Subcutaneous abdominal adipose tissue (tissue), 5 donors: ENCODE data around the gene STOML3.
A peak's percentile ranks its signal among the peaks of the same experiment; 100 is the strongest.

Experiments used
- H3K27ac ChIP-seq: one replicate; pipeline ENCODE4 v1.7.0; 2013; ENCODE audit warnings: low read depth, mild to moderate bottlenecking, inconsistent platforms, low read length, moderate library complexity
- H3K27me3 ChIP-seq, 5 donors: one replicate each; pipeline ENCODE4 v1.7.0; 2013; ENCODE audit warnings: low read length in 5 of 5, inconsistent platforms in 1 of 5; ENCODE audit not compliant: control insufficient read depth in 5 of 5, insufficient read depth in 4 of 5
- H3K36me3 ChIP-seq, 5 donors: one replicate each; pipeline ENCODE4 v1.7.0; 2013; ENCODE audit warnings: low read length in 5 of 5; ENCODE audit not compliant: control insufficient read depth in 5 of 5, insufficient read depth in 5 of 5
- H3K4me1 ChIP-seq, 5 donors: one replicate each; pipeline ENCODE4 v1.7.0; 2013; ENCODE audit warnings: low read length in 5 of 5, mild to moderate bottlenecking in 3 of 5, moderate library complexity in 1 of 5; ENCODE audit not compliant: control insufficient read depth in 5 of 5, insufficient read depth in 5 of 5
- H3K4me3 ChIP-seq, 5 donors: one replicate each; pipeline ENCODE4 v1.7.0; 2013; ENCODE audit warnings: low read length in 5 of 5, low read depth in 1 of 5
- H3K9ac ChIP-seq, 5 donors: one replicate each; pipeline ENCODE4 v1.7.0; 2013; ENCODE audit warnings: low read length in 5 of 5, mild to moderate bottlenecking in 4 of 5, moderate library complexity in 3 of 5
- H3K9me3 ChIP-seq, 5 donors: one replicate each; pipeline ENCODE4 v1.7.0; 2013; ENCODE audit warnings: low read length in 5 of 5; ENCODE audit not compliant: control insufficient read depth in 5 of 5
- donor health status: healthy.
- donor health status: healthy.
- donor health status: healthy.
- donor health status: healthy.
- donor health status: healthy.

The STOML3 gene

GRCh38 chr13:39034085-39034484, 43.5 kb upstream of the STOML3 start:
- H3K4me3 ChIP-seq, result no peak overlapping the region
- H3K9me3 ChIP-seq, result no peaks in the 10 kb centered on the region
- H3K27me3 ChIP-seq, result peaks cover 0 to 2% (median 0%) of the 10 kb centered on the region in 5 donors
- peaks cover 0 to 4% (median 2%) of the 10 kb centered on the region in 5 donors for H3K36me3 ChIP-seq
- no peak overlapping the region for H3K27ac ChIP-seq
- H3K4me1 ChIP-seq, result peaks cover 6 to 36% (median 34%) of the 10 kb centered on the region in 5 donors
- peak overlapping the region in 1 of 5 donors; percentile 39 for H3K9ac ChIP-seq

DNA sequence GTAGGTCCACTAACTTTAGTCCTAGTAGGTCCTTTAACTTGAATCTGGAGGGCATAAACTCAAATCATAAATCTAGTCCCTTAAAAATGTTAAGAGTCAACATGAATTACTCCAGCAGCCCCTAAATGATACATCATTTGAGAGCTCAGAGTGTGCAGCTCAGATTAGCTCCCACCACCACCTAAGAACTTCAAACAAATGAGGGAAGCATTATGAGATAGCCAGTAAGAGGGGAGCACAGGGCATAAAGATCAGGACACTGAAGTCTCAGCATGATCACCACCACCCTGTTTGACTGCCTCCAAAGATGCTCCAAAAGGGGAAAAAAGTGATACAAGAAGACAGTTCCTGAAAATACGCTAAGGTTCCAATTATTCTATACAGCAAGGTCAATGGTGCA, 41.5 kb upstream of the STOML3 start:
- peaks cover 2 to 27% (median 26%) of the 10 kb centered on the region in 5 donors for H3K4me1 ChIP-seq
- no peak overlapping the region for H3K4me3 ChIP-seq
- no peaks in the 10 kb centered on the region for H3K27me3 ChIP-seq
- H3K9me3 ChIP-seq, result no peaks in the 10 kb centered on the region
- peaks cover 8 to 19% (median 10%) of the 10 kb centered on the region in 5 donors for H3K36me3 ChIP-seq
- no peak overlapping the region for H3K9ac ChIP-seq
- H3K27ac ChIP-seq, result no peak overlapping the region

GRCh38 chr13:39025433-39025839, 34.8 kb upstream of the STOML3 start:
- Histone ChIP-seq H3K4me1 (no peaks in the 10 kb centered on the region), H3K9me3 (no peaks in the 10 kb centered on the region), H3K4me3 (no peak overlapping the region), H3K36me3 (peaks cover 57 to 79% (median 74%) of the 10 kb centered on the region in 5 donors), H3K27me3 (no peaks in the 10 kb centered on the region), H3K9ac (no peak overlapping the region), H3K27ac (no peak overlapping the region)

DNA sequence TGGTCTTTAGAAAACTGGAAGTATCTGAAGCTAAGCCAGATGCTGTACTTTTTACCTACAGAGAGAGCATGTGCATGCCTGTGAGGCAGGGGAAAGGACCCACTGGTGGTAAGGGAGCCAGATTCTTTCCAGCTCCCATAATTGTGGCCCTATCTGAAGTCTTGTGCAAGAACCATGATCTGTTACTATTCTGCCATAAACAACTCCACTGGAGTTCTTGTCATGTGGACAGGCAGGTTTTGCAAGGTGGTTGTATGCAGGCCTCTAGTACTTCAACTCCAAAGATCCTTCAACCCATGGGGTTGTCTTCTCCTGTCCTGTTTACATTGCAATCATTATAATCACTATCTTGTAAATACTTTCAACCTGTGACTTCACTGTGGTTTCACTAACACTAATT, 33.1 kb upstream of the STOML3 start:
- Histone ChIP-seq H3K27ac (no peak overlapping the region), H3K4me3 (no peak overlapping the region), H3K4me1 (no peaks in the 10 kb centered on the region), H3K36me3 (peaks cover 57 to 77% (median 74%) of the 10 kb centered on the region in 5 donors), H3K27me3 (no peaks in the 10 kb centered on the region), H3K9ac (no peak overlapping the region), H3K9me3 (no peaks in the 10 kb centered on the region)

- H3K4me1 ChIP-seq, result no peaks in the 10 kb centered on the region
- H3K4me3 ChIP-seq, result no peak overlapping the region
- H3K9me3 ChIP-seq, result no peaks in the 10 kb centered on the region
- H3K27ac ChIP-seq, result no peak overlapping the region
- H3K36me3 ChIP-seq, result peaks cover 55 to 74% (median 70%) of the 10 kb centered on the region in 5 donors
- no peaks in the 10 kb centered on the region for H3K27me3 ChIP-seq
- no peak overlapping the region for H3K9ac ChIP-seq
Observed at GRCh38 chr13:39023316-39023715, 32.7 kb upstream of the STOML3 start.

DNA sequence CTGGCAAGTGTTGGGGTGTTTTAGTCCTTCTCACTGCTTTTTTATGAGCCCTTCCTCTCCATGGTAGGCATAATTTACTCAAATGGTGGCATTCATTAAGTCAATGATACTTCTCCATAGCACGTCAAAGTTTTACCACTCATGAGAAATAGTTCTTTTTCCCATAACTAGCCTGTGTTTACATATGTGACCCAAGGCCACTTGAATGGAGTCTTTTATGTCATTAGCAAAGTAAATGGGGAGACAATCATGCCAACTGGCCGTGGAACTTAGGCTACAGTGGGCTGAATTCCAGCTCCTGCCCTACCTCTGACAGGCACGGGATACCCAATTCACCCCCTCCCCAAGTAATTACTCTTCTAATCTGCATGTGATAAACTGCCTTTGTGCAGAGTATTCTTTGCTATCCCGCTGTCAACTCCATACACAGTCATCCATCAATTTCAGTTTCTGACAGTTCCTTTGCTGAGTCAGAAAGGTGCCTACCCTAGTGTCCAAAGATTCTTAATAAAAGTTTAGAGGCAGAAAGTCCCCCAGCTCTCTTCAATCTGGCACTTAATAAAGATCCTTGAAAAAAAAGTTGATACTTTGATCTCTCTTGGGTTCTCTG, 30.3 kb upstream of the STOML3 start:
- H3K4me3 ChIP-seq, result no peak overlapping the region
- no peak overlapping the region for H3K27ac ChIP-seq
- H3K9ac ChIP-seq, result no peak overlapping the region
- no peaks in the 10 kb centered on the region for H3K9me3 ChIP-seq
- no peaks in the 10 kb centered on the region for H3K27me3 ChIP-seq
- peaks cover 61 to 72% (median 68%) of the 10 kb centered on the region in 5 donors for H3K36me3 ChIP-seq
- H3K4me1 ChIP-seq, result no peaks in the 10 kb centered on the region

DNA sequence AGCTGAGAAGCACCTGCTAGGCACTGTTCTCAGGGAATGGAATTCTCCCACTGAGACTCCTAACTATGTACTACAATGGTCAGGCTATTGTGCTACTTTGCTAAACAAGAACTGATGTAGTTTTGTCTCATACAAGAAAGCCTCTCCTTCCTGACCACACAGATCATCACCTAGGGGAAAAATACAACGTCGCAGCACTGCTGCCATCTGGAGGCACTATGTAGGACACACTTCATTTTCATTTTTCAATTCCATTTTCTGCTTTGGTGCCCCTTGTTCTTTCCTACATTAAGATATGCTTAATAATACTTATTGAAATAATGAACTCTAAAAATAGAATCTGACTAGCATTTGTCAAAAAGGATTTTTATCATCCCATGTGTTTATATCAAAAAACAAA, 26.2 kb upstream of the STOML3 start:
- H3K4me3 ChIP-seq, result no peak overlapping the region

GRCh38 chr13:39016087-39016486, 25.5 kb upstream of the STOML3 start:
- Histone ChIP-seq H3K9ac (no peak overlapping the region), H3K27ac (no peak overlapping the region), H3K4me3 (no peak overlapping the region), H3K4me1 (no peaks in the 10 kb centered on the region), H3K36me3 (peaks cover 57 to 74% (median 66%) of the 10 kb centered on the region in 5 donors), H3K9me3 (no peaks in the 10 kb centered on the region), H3K27me3 (no peaks in the 10 kb centered on the region)

More for the DNA sequence above, 26.2 kb upstream of the STOML3 start:
- H3K27me3 ChIP-seq, result no peaks in the 10 kb centered on the region
- no peaks in the 10 kb centered on the region for H3K4me1 ChIP-seq
- peaks cover 57 to 73% (median 66%) of the 10 kb centered on the region in 5 donors for H3K36me3 ChIP-seq
- no peak overlapping the region for H3K27ac ChIP-seq
- no peaks in the 10 kb centered on the region for H3K9me3 ChIP-seq
- no peak overlapping the region for H3K9ac ChIP-seq

DNA sequence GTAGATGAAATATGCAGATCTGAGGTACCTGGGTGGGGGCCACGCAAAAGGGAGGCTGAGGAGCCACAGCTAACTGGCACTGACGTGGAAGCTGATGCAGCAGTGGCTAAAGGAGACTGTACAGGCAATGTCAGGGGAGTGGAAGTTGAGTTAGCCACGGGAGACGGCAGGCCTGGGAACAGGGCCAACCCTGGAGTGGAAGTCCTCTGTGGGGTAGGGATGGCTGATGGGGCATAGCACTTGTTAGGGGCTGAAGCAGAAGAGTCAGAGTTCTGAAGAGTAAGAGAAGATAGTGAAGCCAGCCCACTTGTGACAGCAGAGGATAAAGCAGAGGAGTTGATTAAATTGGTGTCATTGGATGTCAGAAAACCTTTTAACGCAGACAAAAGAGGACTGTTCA, 22.8 kb upstream of the STOML3 start:
- H3K9ac ChIP-seq, result no peak overlapping the region
- no peaks in the 10 kb centered on the region for H3K9me3 ChIP-seq
- H3K4me3 ChIP-seq, result no peak overlapping the region
- H3K27ac ChIP-seq, result no peak overlapping the region
- H3K4me1 ChIP-seq, result no peaks in the 10 kb centered on the region
- H3K36me3 ChIP-seq, result peaks cover 65 to 84% (median 74%) of the 10 kb centered on the region in 5 donors
- no peaks in the 10 kb centered on the region for H3K27me3 ChIP-seq

- Histone ChIP-seq H3K9ac (no peak overlapping the region), H3K4me1 (no peaks in the 10 kb centered on the region), H3K9me3 (no peaks in the 10 kb centered on the region), H3K36me3 (peaks cover 59 to 78% (median 70%) of the 10 kb centered on the region in 5 donors), H3K27ac (no peak overlapping the region), H3K4me3 (no peak overlapping the region), H3K27me3 (no peaks in the 10 kb centered on the region)
Observed at GRCh38 chr13:39012608-39013007, 22.0 kb upstream of the STOML3 start.
